HepG2 (cell line): ENCODE results near the gene SEMA3B. TPM values are rescaled to one million over a fixed set of nuclear protein-coding genes. Genes with fewer than 3 reads are reported as not detected.

ENCODE experiments used
- AGO1 ChIP-seq: fragments of 200-400 bp; formaldehyde crosslinking; IDR thresholded peaks from 2 replicates; pipeline ENCODE4 v1.6.1; 2017; ENCODE audit warnings: mild to moderate bottlenecking, low read depth, low read length, moderate library complexity; ENCODE audit not compliant: poor library complexity, severe bottlenecking
- ARNTL ChIP-seq: sonication (generic); formaldehyde crosslinking; IDR thresholded peaks from 2 replicates; pipeline ENCODE4 v1.4.0; 2020; ENCODE audit warnings: mild to moderate bottlenecking, missing genetic modification reagents
- ATF5 ChIP-seq: sonication (generic); formaldehyde crosslinking; IDR thresholded peaks from 2 replicates; pipeline ENCODE4 v1.4.0; 2020; ENCODE audit warnings: mild to moderate bottlenecking, low read depth, missing genetic modification reagents
- CBX2 ChIP-seq, 2 experiments: fragments of 200-600 bp in 1 of 2; sonication (generic); formaldehyde crosslinking in 1 of 2; IDR thresholded peaks; 2 replicates each; pipeline versions ENCODE4 v1.7.0 to v1.8.1; 2018 to 2022; ENCODE audit warnings: low read depth in 2 of 2, low read length in 1 of 2, mild to moderate bottlenecking in 1 of 2, missing genetic modification reagents in 1 of 2
- CREM ChIP-seq, 2 experiments: sonication (generic) in 1 of 2; formaldehyde crosslinking in 1 of 2; IDR thresholded peaks; 2 replicates each; pipeline versions ENCODE4 v1.4.0 to v1.6.1; 2016 to 2020; ENCODE audit warnings: antibody characterized with exemption in 1 of 2, mild to moderate bottlenecking in 1 of 2, missing genetic modification reagents in 1 of 2
- DBP ChIP-seq: sonication (generic); formaldehyde crosslinking; IDR thresholded peaks from 2 replicates; pipeline ENCODE4 v1.4.0; 2020; ENCODE audit warnings: missing genetic modification reagents; ENCODE audit errors: not compliant biosample characterization
- MED13 ChIP-seq: sonication (generic); formaldehyde crosslinking; IDR thresholded peaks from 2 replicates; pipeline ENCODE4 v1.5.0; 2020; ENCODE audit warnings: missing genetic modification reagents
- NR2F1 ChIP-seq, 2 experiments: fragments of 450-650 bp in 1 of 2; formaldehyde crosslinking in 1 of 2; IDR thresholded peaks; 2 replicates each; pipeline versions ENCODE4 v1.5.0 to v1.6.1; 2016 to 2020; ENCODE audit warnings: mild to moderate bottlenecking in 1 of 2, missing compliant biosample characterization in 1 of 2, missing genetic modification reagents in 1 of 2, moderate library complexity in 1 of 2
- POLR2A ChIP-seq, 2 experiments: IDR thresholded peaks; 2 replicates each; pipeline ENCODE4 v1.6.1; 2011; ENCODE audit warnings: low read depth in 2 of 2, low read length in 2 of 2, mild to moderate bottlenecking in 1 of 2, moderate library complexity in 1 of 2; ENCODE audit not compliant: insufficient read depth in 1 of 2
- RBFOX2 ChIP-seq: fragments of 200-400 bp; formaldehyde crosslinking; IDR thresholded peaks from 2 replicates; pipeline ENCODE4 v1.6.1; 2017; ENCODE audit warnings: low read depth, mild to moderate bottlenecking, low read length
- RFX5 ChIP-seq: IDR thresholded peaks from 2 replicates; pipeline ENCODE4 v1.6.1; 2011; ENCODE audit warnings: low read depth, low read length, improper control_type of control experiment
- ZBTB38 ChIP-seq: sonication (generic); formaldehyde crosslinking; IDR thresholded peaks from 2 replicates; pipeline ENCODE4 v1.5.1; 2020; ENCODE audit warnings: mild to moderate bottlenecking, missing genetic modification reagents
- ZGPAT ChIP-seq: IDR thresholded peaks from 2 replicates; pipeline ENCODE4 v1.6.1; 2016; ENCODE audit warnings: mild to moderate bottlenecking
- ZNF282 ChIP-seq: fragments of 450-650 bp; IDR thresholded peaks from 2 replicates; pipeline ENCODE4 v1.6.1; 2018; ENCODE audit not compliant: partially characterized antibody
- ZNF367 ChIP-seq: sonication (generic); formaldehyde crosslinking; IDR thresholded peaks from 2 replicates; pipeline ENCODE4 v1.4.0; 2020; ENCODE audit warnings: missing genetic modification reagents, borderline replicate concordance
- ZNF567 ChIP-seq: sonication (generic); formaldehyde crosslinking; IDR thresholded peaks from 2 replicates; pipeline ENCODE4 v1.8.1; 2023; ENCODE audit warnings: mild to moderate bottlenecking, missing genetic modification reagents, borderline replicate concordance
- ZNF576 ChIP-seq: sonication (generic); formaldehyde crosslinking; IDR thresholded peaks from 2 replicates; pipeline ENCODE4 v1.4.0; 2020; ENCODE audit warnings: mild to moderate bottlenecking, missing genetic modification reagents
- ZNF687 ChIP-seq: sonication (generic); formaldehyde crosslinking; IDR thresholded peaks from 2 replicates; pipeline ENCODE4 v1.5.1; 2020; ENCODE audit warnings: mild to moderate bottlenecking, missing genetic modification reagents, moderate library complexity
- ZNF782 ChIP-seq: sonication (generic); formaldehyde crosslinking; IDR thresholded peaks from 2 replicates; pipeline ENCODE4 v1.4.0; 2020; ENCODE audit warnings: missing genetic modification reagents, mild to moderate bottlenecking, borderline replicate concordance
- polyA plus RNA-seq, 8 experiments: library from polyadenylated mRNA; depleted of rRNA in 3 of 8; stranded (reverse) in 7 of 8; unstranded in 1 of 8; fragments of >200 nt; fragmentation: Illumina TruSeq in 4 of 8; extraction: Trizol in 4 of 8; gene quantifications; 2 replicates each; pipeline versions ENCODE4 v1.2.1 to v1.2.3, GENCODE V29; 2011 to 2016; ENCODE audit warnings: low read depth in 4 of 8, missing spikeins in 1 of 8, mixed read lengths in 1 of 8; ENCODE audit not compliant: insufficient read depth in 1 of 8
- total RNA-seq, 5 experiments: library from RNA; depleted of rRNA; stranded (reverse); fragments of >200 nt; fragmentation: Illumina TruSeq; extraction: Trizol; gene quantifications; 2 replicates each; pipeline ENCODE4 v1.2.3, GENCODE V29; 2016; ENCODE audit warnings: low read depth in 1 of 5

SEMA3B gene
- total and polyA plus RNA-seq, 2 of the 13 experiments (the other 11 are each of a cell fraction or from before 2014, with no cell fraction given), result 93.2 to 158 TPM

- peak; percentile 84 for TF ChIP-seq ZGPAT
- TF ChIP-seq ZNF687 (CRISPR knock-in tag), result peak; percentile 91
- peak; percentile 71; the same call in 1 of the 2 replicates for TF ChIP-seq ZNF782 (CRISPR knock-in tag)
- no peak for TF ChIP-seq NR2F1 (CRISPR knock-in tag; IDR thresholded peaks at IDR 0.05)
- peak in 1 of 2 experiments; percentile 98; a peak in 2 of 4 replicates for TF ChIP-seq POLR2A (IDR thresholded peaks at IDR 0.05; ENCODE audit: insufficient read depth in 1 of 2, low read depth in 2 of 2, low read length in 2 of 2)
- TF ChIP-seq ARNTL, result peak; percentile 71
- peak; percentile 19; the same call in 1 of the 2 replicates for TF ChIP-seq ZBTB38
- peak; percentile 85 for TF ChIP-seq RBFOX2
- no peak for TF ChIP-seq RFX5
- no peak for TF ChIP-seq ZNF367 (CRISPR knock-in tag)
- no peak; the same call in 1 of the 2 replicates for TF ChIP-seq ATF5 (CRISPR knock-in tag)
- TF ChIP-seq ZNF576 (CRISPR knock-in tag), result no peak
- TF ChIP-seq CREM (IDR thresholded peaks at IDR 0.05), result peak; percentile 29; the same call in 1 of the 2 replicates
- TF ChIP-seq CREM (CRISPR knock-in tag; IDR thresholded peaks at IDR 0.05), result no peak
- no peak for TF ChIP-seq AGO1
- no peak for TF ChIP-seq ZNF567 (CRISPR knock-in tag)
- no peak for TF ChIP-seq CBX2 (IDR thresholded peaks at IDR 0.05; ENCODE audit: low read depth, low read length)
- no peak for TF ChIP-seq CBX2 (CRISPR knock-in tag; IDR thresholded peaks at IDR 0.05; ENCODE audit: low read depth)
- TF ChIP-seq DBP, result peak; percentile 80
- TF ChIP-seq ZNF282, result no peak
- no peak for TF ChIP-seq MED13 (CRISPR knock-in tag)
Observed at GRCh38 chr3:50303013-50303815, 34.3 kb downstream of the SEMA3B start, which contains the start of gene HYAL1 (continued).
